ENCODE results near the gene SLC25A12. TPM values are rescaled to one million over a fixed set of nuclear protein-coding genes. Genes with fewer than 3 reads are reported as not detected.

SLC25A12 gene
- total RNA-seq, 4 donors from 2014 or later = 26.9 to 151 (median 40.5) TPM

DNA sequence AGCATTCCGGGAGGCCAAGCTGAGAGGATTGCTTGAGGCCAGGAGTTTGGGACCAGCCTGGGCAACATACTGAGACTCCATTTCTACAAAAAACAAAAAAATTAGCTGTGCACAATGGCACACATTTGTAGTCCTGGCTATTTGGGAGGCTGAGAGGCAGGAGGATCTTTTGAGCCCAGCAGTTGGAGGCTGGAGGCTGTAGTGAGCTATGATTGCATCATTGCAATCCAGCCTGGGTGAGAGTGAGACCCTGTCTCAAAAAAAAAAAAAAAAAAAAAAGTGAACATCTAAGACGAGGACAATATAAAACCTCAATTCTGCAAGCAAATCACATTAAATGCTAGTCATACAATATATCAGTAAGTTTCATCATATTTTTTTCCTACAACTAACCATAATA, 25.4 kb upstream of the SLC25A12 start:
- in situ Hi-C loops (cut with MboI; ENCODE audit: low pct_ligation_motif_present in 1 of 4, low pct_unique_long_range_greater_than_20kb in 1 of 4, low sequenced_read_pairs in 3 of 4) = no loop called here
- no peaks in the 10 kb centered on the region for H3K27me3 ChIP-seq
- no peaks in the 10 kb centered on the region for H3K9me3 ChIP-seq
- intact Hi-C loops (cut with DNase I; ENCODE audit: low total_unique reads) = no loop called here
- TF ChIP-seq POLR2A (IDR thresholded peaks at IDR 0.05) = no peak
- TF ChIP-seq, protein P1, sequence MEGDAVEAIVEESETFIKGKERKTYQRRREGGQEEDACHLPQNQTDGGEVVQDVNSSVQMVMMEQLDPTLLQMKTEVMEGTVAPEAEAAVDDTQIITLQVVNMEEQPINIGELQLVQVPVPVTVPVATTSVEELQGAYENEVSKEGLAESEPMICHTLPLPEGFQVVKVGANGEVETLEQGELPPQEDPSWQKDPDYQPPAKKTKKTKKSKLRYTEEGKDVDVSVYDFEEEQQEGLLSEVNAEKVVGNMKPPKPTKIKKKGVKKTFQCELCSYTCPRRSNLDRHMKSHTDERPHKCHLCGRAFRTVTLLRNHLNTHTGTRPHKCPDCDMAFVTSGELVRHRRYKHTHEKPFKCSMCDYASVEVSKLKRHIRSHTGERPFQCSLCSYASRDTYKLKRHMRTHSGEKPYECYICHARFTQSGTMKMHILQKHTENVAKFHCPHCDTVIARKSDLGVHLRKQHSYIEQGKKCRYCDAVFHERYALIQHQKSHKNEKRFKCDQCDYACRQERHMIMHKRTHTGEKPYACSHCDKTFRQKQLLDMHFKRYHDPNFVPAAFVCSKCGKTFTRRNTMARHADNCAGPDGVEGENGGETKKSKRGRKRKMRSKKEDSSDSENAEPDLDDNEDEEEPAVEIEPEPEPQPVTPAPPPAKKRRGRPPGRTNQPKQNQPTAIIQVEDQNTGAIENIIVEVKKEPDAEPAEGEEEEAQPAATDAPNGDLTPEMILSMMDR (IDR thresholded peaks at IDR 0.05) = no peak
- TF ChIP-seq EP300 (IDR thresholded peaks at IDR 0.05; ENCODE audit: low read depth) = no peak
- TF ChIP-seq POLR2AphosphoS5 (IDR thresholded peaks at IDR 0.05) = no peak
- no peak for DNase-seq
- no peaks in the 10 kb centered on the region for H3K36me3 ChIP-seq
- no peak overlapping the region for H3K4me3 ChIP-seq
- H3K27ac ChIP-seq = no peak overlapping the region
- 96 to 100% methylated on average over 2 of the region's 2 CpGs for WGBS, 2 donors (ENCODE audit: low coverage in 1 of 2)
- peaks cover 10 to 20% (median 13%) of the 10 kb centered on the region in 4 donors for H3K4me1 ChIP-seq

DNA sequence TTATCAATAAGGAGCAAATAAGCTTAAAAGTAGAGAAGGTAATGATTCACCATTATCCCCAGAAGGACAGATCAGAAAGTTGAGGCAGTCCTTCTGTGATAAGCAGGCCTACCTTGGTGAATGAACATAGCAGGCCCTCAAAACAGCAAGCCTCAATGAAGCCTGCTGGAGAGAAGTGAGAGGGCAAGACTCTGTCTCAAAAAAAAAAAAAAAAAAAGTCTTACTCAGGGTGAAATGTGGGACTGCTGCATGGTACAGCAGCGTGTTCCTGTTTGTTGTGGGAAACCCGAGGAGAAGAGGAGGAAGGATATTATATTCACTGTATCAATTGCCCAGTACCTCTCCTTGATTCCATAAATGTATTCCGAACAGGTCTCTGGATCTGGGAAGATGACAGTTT, 19.5 kb upstream of the SLC25A12 start:
- no peak overlapping the region for H3K4me3 ChIP-seq
- in situ Hi-C loops (cut with MboI; ENCODE audit: low pct_ligation_motif_present in 1 of 4, low pct_unique_long_range_greater_than_20kb in 1 of 4, low sequenced_read_pairs in 3 of 4) (no loop called here), intact Hi-C loops (cut with DNase I; ENCODE audit: low total_unique reads) (no loop called here)
- H3K27ac ChIP-seq = no peak overlapping the region
- TF ChIP-seq, protein P1 (IDR thresholded peaks at IDR 0.05) = no peak
- TF ChIP-seq EP300 (IDR thresholded peaks at IDR 0.05; ENCODE audit: low read depth) = no peak
- DNase-seq = no peak
- no peaks in the 10 kb centered on the region for H3K4me1 ChIP-seq
- H3K36me3 ChIP-seq = no peaks in the 10 kb centered on the region
- no peaks in the 10 kb centered on the region for H3K9me3 ChIP-seq
- no peaks in the 10 kb centered on the region for H3K27me3 ChIP-seq
- WGBS, 2 donors (ENCODE audit: low coverage in 1 of 2) = 74 to 75% methylated on average over 3 of the region's 3 CpGs

DNA sequence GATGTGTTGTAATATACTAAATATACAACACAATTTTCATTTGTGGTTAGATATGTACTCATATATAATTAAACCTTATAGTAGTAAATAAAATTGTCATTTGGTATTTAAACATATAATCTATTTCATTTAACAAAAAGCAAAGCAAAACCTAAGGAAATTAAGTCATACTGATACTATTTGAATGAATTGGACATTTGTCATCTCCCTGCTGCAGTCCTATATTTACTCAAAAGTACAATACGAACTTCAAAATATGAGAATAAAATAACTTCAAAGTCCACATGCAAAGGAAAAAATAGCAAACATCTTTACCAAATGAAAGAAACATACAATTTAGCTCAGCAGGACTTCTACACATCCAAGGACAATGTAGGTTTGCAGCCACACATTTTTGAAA, 16.4 kb upstream of the SLC25A12 start:
- Histone ChIP-seq H3K27me3 (no peaks in the 10 kb centered on the region), H3K36me3 (no peaks in the 10 kb centered on the region), H3K4me1 (no peaks in the 10 kb centered on the region), H3K9me3 (no peaks in the 10 kb centered on the region), H3K27ac (no peak overlapping the region), H3K4me3 (no peak overlapping the region)
- in situ Hi-C loops (cut with MboI; ENCODE audit: low pct_ligation_motif_present in 1 of 4, low pct_unique_long_range_greater_than_20kb in 1 of 4, low sequenced_read_pairs in 3 of 4) = no loop called here
- intact Hi-C loops (cut with DNase I; ENCODE audit: low total_unique reads) = no loop called here
- no peak for DNase-seq
- TF ChIP-seq EP300 (IDR thresholded peaks at IDR 0.05; ENCODE audit: low read depth) (no peak), POLR2AphosphoS5 (IDR thresholded peaks at IDR 0.05) (no peak), POLR2A (IDR thresholded peaks at IDR 0.05) (no peak)
- TF ChIP-seq, protein P1 (IDR thresholded peaks at IDR 0.05) = no peak
- 43 to 57% methylated on average over 1 of the region's 1 CpG for WGBS, 2 donors (ENCODE audit: low coverage in 1 of 2)

DNA sequence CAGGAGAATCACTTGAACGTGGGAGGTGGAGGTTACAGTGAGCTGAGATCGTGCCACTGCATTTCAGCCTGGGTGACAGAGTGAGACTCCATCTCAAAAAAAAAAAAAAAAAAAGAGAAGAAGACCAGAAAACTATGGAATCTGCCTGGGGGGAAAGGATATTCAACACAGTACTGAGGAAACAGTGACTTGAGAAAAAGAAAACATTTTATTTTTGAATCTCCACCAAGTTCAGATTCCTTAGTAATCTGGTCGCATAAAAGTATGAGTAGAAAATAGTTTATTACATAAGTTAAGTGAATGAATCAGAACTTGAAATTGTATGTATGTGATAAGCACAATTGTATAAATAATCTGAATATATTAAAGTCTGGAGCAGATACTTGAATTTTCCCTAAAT, 15.2 kb upstream of the SLC25A12 start:
- intact Hi-C loops (cut with DNase I; ENCODE audit: low total_unique reads) (no loop called here), in situ Hi-C loops (cut with MboI; ENCODE audit: low pct_ligation_motif_present in 1 of 4, low pct_unique_long_range_greater_than_20kb in 1 of 4, low sequenced_read_pairs in 3 of 4) (no loop called here)
- Histone ChIP-seq H3K9me3 (no peaks in the 10 kb centered on the region), H3K4me3 (no peak overlapping the region), H3K27me3 (no peaks in the 10 kb centered on the region), H3K36me3 (no peaks in the 10 kb centered on the region), H3K4me1 (no peaks in the 10 kb centered on the region), H3K27ac (no peak overlapping the region)
- TF ChIP-seq POLR2AphosphoS5 (IDR thresholded peaks at IDR 0.05) = no peak
- TF ChIP-seq, protein P1 (IDR thresholded peaks at IDR 0.05) = no peak
- TF ChIP-seq POLR2A (IDR thresholded peaks at IDR 0.05) = no peak
- no peak for TF ChIP-seq EP300 (IDR thresholded peaks at IDR 0.05; ENCODE audit: low read depth)
- no peak for DNase-seq
- WGBS, 2 donors (ENCODE audit: low coverage in 1 of 2) = 85 to 94% methylated on average over 2 to 3 of the region's 3 CpGs
